Caco-2 (cell line): ENCODE results near the gene FLNA. TPM values are rescaled to one million over a fixed set of nuclear protein-coding genes. Genes with fewer than 3 reads are reported as not detected.

Source experiments
- BruUV-seq: library from RNA; stranded (reverse); fragments of 400-500 nt; replicated peaks from 2 replicates; lab custom pipeline; 2021; lab: Mats Ljungman, UMichigan
- CTCF ChIA-PET: fragments of 300-600 bp; sonication (Branson Sonifier 250); formaldehyde crosslinking; loops from one replicate; lab custom pipeline; 2022; ENCODE audit warnings: antibody characterized with exemption; lab: Charles Lee
- POLR2A ChIA-PET: fragments of 300-600 bp; sonication (Branson Sonifier 250); formaldehyde crosslinking; loops from one replicate; lab custom pipeline; 2022; ENCODE audit warnings: antibody characterized with exemption; lab: Charles Lee
- DNase-seq, 2 experiments: peaks; one replicate each; pipeline versions ENCODE4 v3.0.0 to v3.0.0-alpha.2; 2020 to 2022
- H3K27me3 ChIP-seq: replicated peaks from 2 replicates; pipeline ENCODE4 v1.6.0; 2011; ENCODE audit warnings: low read length; ENCODE audit not compliant: control insufficient read depth, insufficient read depth
- H3K36me3 ChIP-seq: 2 replicates; pipeline ENCODE4 v1.5.1; 2011; ENCODE audit warnings: low read length; ENCODE audit not compliant: control insufficient read depth, insufficient read depth
- H3K4me1 ChIP-seq: fragments of 250-450 bp; sonication (Bioruptor Pico); 2 replicates; pipeline ENCODE4 v1.5.1; 2020; ENCODE audit warnings: mild to moderate bottlenecking
- H3K4me3 ChIP-seq: 2 replicates; pipeline ENCODE4 v1.5.1; 2011; ENCODE audit warnings: low read depth, mild to moderate bottlenecking, control low read depth, low read length
- H3K9me3 ChIP-seq: fragments of 250-450 bp; sonication (Bioruptor Pico); 2 replicates; pipeline ENCODE4 v1.5.1; 2020; ENCODE audit warnings: mild to moderate bottlenecking, moderate library complexity
- H3K27ac Mint-ChIP-seq: one replicate; pipeline ENCODE4 v1.8.0; 2022; ENCODE audit warnings: mixed read lengths; ENCODE audit not compliant: unreplicated experiment
- H3K27me3 Mint-ChIP-seq: one replicate; pipeline ENCODE4 v1.8.0; 2022; ENCODE audit warnings: mixed read lengths; ENCODE audit not compliant: insufficient read depth, unreplicated experiment
- H3K36me3 Mint-ChIP-seq: one replicate; pipeline ENCODE4 v1.8.0; 2022; ENCODE audit warnings: mild to moderate bottlenecking, mixed read lengths; ENCODE audit not compliant: insufficient read depth, unreplicated experiment
- H3K4me1 Mint-ChIP-seq: one replicate; pipeline ENCODE4 v1.8.0; 2022; ENCODE audit warnings: low read depth, mixed read lengths; ENCODE audit not compliant: unreplicated experiment
- H3K4me3 Mint-ChIP-seq: one replicate; pipeline ENCODE4 v1.8.0; 2022; ENCODE audit warnings: mild to moderate bottlenecking, moderate library complexity, mixed read lengths; ENCODE audit not compliant: unreplicated experiment
- H3K9me3 Mint-ChIP-seq: one replicate; pipeline ENCODE4 v1.8.0; 2022; ENCODE audit warnings: mixed read lengths; ENCODE audit not compliant: unreplicated experiment
- CTCF ChIP-seq, 2 experiments: fragments of 200-600 bp in 1 of 2; IDR thresholded peaks; 1 replicate in 1 of 2; 2 replicates in 1 of 2; pipeline versions ENCODE4 v1.5.1 to v1.8.0; 2011 to 2022; ENCODE audit warnings: antibody characterized with exemption in 1 of 2, control low read depth in 1 of 2, inconsistent platforms in 1 of 2, low read depth in 1 of 2, low read length in 1 of 2, mild to moderate bottlenecking in 1 of 2, moderate library complexity in 1 of 2; ENCODE audit not compliant: insufficient read depth in 1 of 2, severe bottlenecking in 1 of 2, unreplicated experiment in 1 of 2
- intact Hi-C: fragments of 100-400 bp; cut with micrococcal nuclease; formaldehyde crosslinking; loops from one replicate; pipeline ENCODE4 v1.10.0; 2022; ENCODE audit not compliant: unreplicated experiment
- total RNA-seq: library from RNA; stranded (reverse); gene quantifications from 2 replicates; pipeline ENCODE4 v1.2.3, GENCODE V29; 2022

Gene FLNA
- total RNA-seq, 1 experiment from 2014 or later = 546 TPM

- no peaks in the 10 kb centered on the region for H3K9me3 Mint-ChIP-seq
- H3K27me3 Mint-ChIP-seq = no peaks in the 10 kb centered on the region
Observed at GRCh38 chrX:154354013-154354412, 20.4 kb downstream of the FLNA start.

GRCh38 chrX:154353172-154353843 is 21.1 kb downstream of the FLNA start:
- ChIA-PET CTCF (no interaction called here), POLR2A (no interaction called here)
- no TSS peak for BruUV-seq
- Mint-ChIP-seq H3K27me3 (no peaks in the 10 kb centered on the region), H3K27ac (no peak overlapping the region), H3K4me3 (no peak overlapping the region), H3K36me3 (peaks cover 84% of the 10 kb centered on the region), H3K4me1 (no peaks in the 10 kb centered on the region), H3K9me3 (no peaks in the 10 kb centered on the region)
- H3K36me3 ChIP-seq = peaks cover 2% of the 10 kb centered on the region
- no peaks in the 10 kb centered on the region for H3K4me1 ChIP-seq
- intact Hi-C loops = no loop called here
- no peaks in the 10 kb centered on the region for H3K9me3 ChIP-seq
- no peak overlapping the region for H3K4me3 ChIP-seq
- DNase-seq = no peak
- no peak for TF ChIP-seq CTCF (IDR thresholded peaks at IDR 0.05; ENCODE audit: insufficient read depth in 1 of 2, low read depth in 1 of 2, low read length in 1 of 2, severe bottlenecking in 1 of 2, unreplicated experiment in 1 of 2)
- H3K27me3 ChIP-seq = no peaks in the 10 kb centered on the region

More at GRCh38 chrX:154354013-154354412, 20.4 kb downstream of the FLNA start:
- POLR2A ChIA-PET = no interaction called here
- no peak for DNase-seq
- CTCF ChIA-PET = no interaction called here
- Histone ChIP-seq H3K36me3 (peaks cover 3% of the 10 kb centered on the region), H3K4me1 (no peaks in the 10 kb centered on the region), H3K9me3 (no peaks in the 10 kb centered on the region), H3K4me3 (no peak overlapping the region), H3K27me3 (no peaks in the 10 kb centered on the region)
- no peak for TF ChIP-seq CTCF (IDR thresholded peaks at IDR 0.05; ENCODE audit: insufficient read depth in 1 of 2, low read depth in 1 of 2, low read length in 1 of 2, severe bottlenecking in 1 of 2, unreplicated experiment in 1 of 2)
- H3K27ac Mint-ChIP-seq = no peak overlapping the region
- no TSS peak for BruUV-seq
- intact Hi-C loops = no loop called here
- H3K4me1 Mint-ChIP-seq = no peaks in the 10 kb centered on the region
- peaks cover 84% of the 10 kb centered on the region for H3K36me3 Mint-ChIP-seq
- H3K4me3 Mint-ChIP-seq = no peak overlapping the region

- Histone ChIP-seq H3K9me3 (no peaks in the 10 kb centered on the region), H3K36me3 (peaks cover 2% of the 10 kb centered on the region), H3K4me1 (no peaks in the 10 kb centered on the region), H3K4me3 (no peak overlapping the region), H3K27me3 (no peaks in the 10 kb centered on the region)
- Mint-ChIP-seq H3K27me3 (no peaks in the 10 kb centered on the region), H3K4me1 (no peaks in the 10 kb centered on the region), H3K27ac (no peak overlapping the region), H3K36me3 (peaks cover 84% of the 10 kb centered on the region), H3K9me3 (no peaks in the 10 kb centered on the region), H3K4me3 (no peak overlapping the region)
- TSS peak; percentile 40 for BruUV-seq
- TF ChIP-seq CTCF (IDR thresholded peaks at IDR 0.05; ENCODE audit: insufficient read depth in 1 of 2, low read depth in 1 of 2, low read length in 1 of 2, severe bottlenecking in 1 of 2, unreplicated experiment in 1 of 2) = no peak
- ChIA-PET CTCF (no interaction called here), POLR2A (no interaction called here)
- intact Hi-C loops = no loop called here
- DNase-seq = no peak
Observed at GRCh38 chrX:154352466-154352865, 22.0 kb downstream of the FLNA start.
